Measurements from ENCODE around the gene BARHL1.

The BARHL1 gene

GRCh38 chr9:132588501-132589147 is 6.2 kb downstream of the BARHL1 start:
- DNase-seq: no peak

GRCh38 chr9:132589148-132590036 is 7.0 kb downstream of the BARHL1 start:
- DNase-seq: no peak

- no peak for DNase-seq
These were observed 7.6 kb downstream of the BARHL1 start for GRCh38 chr9:132590037-132590317.

GRCh38 chr9:132590318-132591182 is 8.1 kb downstream of the BARHL1 start:
- DNase-seq: no peak

- DNase-seq: no peak
These were observed 8.8 kb downstream of the BARHL1 start for GRCh38 chr9:132591244-132591643.

GRCh38 chr9:132591751-132592314 is 9.4 kb downstream of the BARHL1 start:
- no peak for DNase-seq

- DNase-seq: no peak
These were observed 10.0 kb downstream of the BARHL1 start for GRCh38 chr9:132592451-132592850.

GRCh38 chr9:132594412-132594811 is 12.0 kb downstream of the BARHL1 start:
- DNase-seq: no peak

GRCh38 chr9:132595319-132595718 is 12.9 kb downstream of the BARHL1 start:
- DNase-seq: no peak

GRCh38 chr9:132596200-132596599 is 13.8 kb downstream of the BARHL1 start:
- no peak for DNase-seq

GRCh38 chr9:132597073-132597775 is 14.8 kb downstream of the BARHL1 start:
- DNase-seq: no peak

GRCh38 chr9:132600326-132600984 is 18.0 kb downstream of the BARHL1 start:
- no peak for DNase-seq

- no peak for DNase-seq
These were observed 19.8 kb downstream of the BARHL1 start for GRCh38 chr9:132602207-132602606.

GRCh38 chr9:132605387-132605786 is 23.0 kb downstream of the BARHL1 start:
- DNase-seq: no peak

- DNase-seq: no peak
These were observed 23.7 kb downstream of the BARHL1 start for GRCh38 chr9:132606066-132606465.

GRCh38 chr9:132609184-132609583 is 26.8 kb downstream of the BARHL1 start:
- no peak for DNase-seq

GRCh38 chr9:132609829-132610228 is 27.4 kb downstream of the BARHL1 start:
- DNase-seq: no peak

- DNase-seq: no peak
These were observed 28.3 kb downstream of the BARHL1 start for GRCh38 chr9:132610661-132611060.

GRCh38 chr9:132614324-132614723 is 31.9 kb downstream of the BARHL1 start:
- no peak for DNase-seq

- DNase-seq: no peak
These were observed 33.4 kb downstream of the BARHL1 start for GRCh38 chr9:132615774-132616173.

- no peak for DNase-seq
These were observed 34.3 kb downstream of the BARHL1 start for GRCh38 chr9:132616725-132617124.

GRCh38 chr9:132622159-132622558 is 39.8 kb downstream of the BARHL1 start:
- DNase-seq: no peak
